H1 (cell line): Measurements from ENCODE around the gene MPPE1. TPM values are rescaled to one million over a fixed set of nuclear protein-coding genes. Genes with fewer than 3 reads are reported as not detected.

Source experiments
- CTCF ChIA-PET: fragments of 300-600 bp; sonication (Branson Sonifier 250); formaldehyde crosslinking; loops from one replicate; lab custom pipeline; 2021; ENCODE audit not compliant: partially characterized antibody; lab: Charles Lee
- POLR2A ChIA-PET: fragments of 300-600 bp; sonication (Branson Sonifier 250); formaldehyde crosslinking; loops from one replicate; lab custom pipeline; 2021; ENCODE audit warnings: inconsistent platforms; ENCODE audit not compliant: partially characterized antibody; lab: Charles Lee
- DNase-seq, 2 experiments: peaks; one replicate each; pipeline versions ENCODE4 v3.0.0 to v3.0.0-alpha.2; 2010 to 2022; ENCODE audit warnings: low spot score in 2 of 2, low read depth in 1 of 2, mixed read lengths in 1 of 2
- FAIRE-seq: peaks from 2 replicates; lab custom pipeline; 2011; peaks lifted over from hg19 to GRCh38; lab: Jason Lieb, UNC
- H2AFZ ChIP-seq: 2 replicates; pipeline ENCODE4 v1.8.1; 2012; ENCODE audit warnings: low read length, inconsistent platforms
- H2AK5ac ChIP-seq: 2 replicates; pipeline ENCODE4 v1.6.1; 2013; ENCODE audit warnings: low read depth, low read length
- H2BK120ac ChIP-seq: replicated peaks from 2 replicates; pipeline ENCODE3; 2013; ENCODE audit warnings: low read depth, low read length, inconsistent platforms
- H2BK12ac ChIP-seq: 2 replicates; pipeline ENCODE4 v1.6.1; 2013; ENCODE audit warnings: low read depth, low read length
- H2BK15ac ChIP-seq: 2 replicates; pipeline ENCODE4 v1.6.1; 2013; ENCODE audit warnings: low read length
- H2BK20ac ChIP-seq: 2 replicates; pipeline ENCODE4 v1.6.1; 2013; ENCODE audit warnings: low read length
- H2BK5ac ChIP-seq: 2 replicates; pipeline ENCODE4 v1.6.1; 2013; ENCODE audit warnings: low read depth, low read length
- H3K14ac ChIP-seq: 2 replicates; pipeline ENCODE4 v1.6.1; 2013; ENCODE audit warnings: inconsistent platforms; ENCODE audit not compliant: insufficient read length
- H3K18ac ChIP-seq: 2 replicates; pipeline ENCODE4 v1.6.1; 2013; ENCODE audit warnings: low read length; ENCODE audit errors: extremely low read depth
- H3K23ac ChIP-seq: 2 replicates; pipeline ENCODE4 v1.6.1; 2013; ENCODE audit warnings: inconsistent platforms; ENCODE audit not compliant: insufficient read length
- H3K23me2 ChIP-seq: 2 replicates; pipeline ENCODE4 v1.6.1; 2013; ENCODE audit warnings: low read depth, low read length
- H3K27ac ChIP-seq: 2 replicates; pipeline ENCODE4 v1.6.1; 2011; ENCODE audit warnings: low read depth, low read length, inconsistent platforms
- H3K27me3 ChIP-seq, 4 experiments: replicated peaks in 1 of 4; 1 replicate in 1 of 4; 2 replicates in 3 of 4; pipeline versions ENCODE4 v1.6.1 to v1.8.1; 2011 to 2013; ENCODE audit warnings: low read length in 3 of 4, mild to moderate bottlenecking in 3 of 4, inconsistent platforms in 2 of 4, mixed read lengths in 2 of 4, moderate library complexity in 1 of 4; ENCODE audit not compliant: control insufficient read depth in 3 of 4, insufficient read depth in 3 of 4; ENCODE audit errors: extremely low read depth in 1 of 4
- H3K36me3 ChIP-seq, 4 experiments: 2 replicates each; pipeline versions ENCODE4 v1.6.1 to v1.8.1; 2011 to 2013; ENCODE audit warnings: mild to moderate bottlenecking in 4 of 4, low read length in 3 of 4, moderate library complexity in 2 of 4, control low read depth in 1 of 4, inconsistent platforms in 1 of 4; ENCODE audit not compliant: insufficient read depth in 4 of 4, control insufficient read depth in 2 of 4
- H3K4ac ChIP-seq: replicated peaks from 2 replicates; pipeline ENCODE3; 2013; ENCODE audit warnings: low read length, low read depth, mixed read lengths, inconsistent platforms; ENCODE audit not compliant: insufficient read length
- H3K4me1 ChIP-seq, 4 experiments: replicated peaks in 1 of 4; 1 replicate in 1 of 4; 2 replicates in 3 of 4; pipeline versions ENCODE4 v1.6.1 to v1.8.1; 2011 to 2013; ENCODE audit warnings: low read length in 3 of 4, inconsistent platforms in 2 of 4, mixed read lengths in 1 of 4; ENCODE audit not compliant: insufficient read depth in 4 of 4, control insufficient read depth in 3 of 4
- H3K4me2 ChIP-seq, 2 experiments: 2 replicates each; pipeline versions ENCODE4 v1.6.1 to v1.8.1; 2011 to 2013; ENCODE audit warnings: low read depth in 2 of 2, low read length in 2 of 2, control low read depth in 1 of 2, inconsistent platforms in 1 of 2, mild to moderate bottlenecking in 1 of 2; ENCODE audit not compliant: insufficient read depth in 1 of 2
- H3K4me3 ChIP-seq, 4 experiments: fragments of 200-600, 300-600 bp in 1 of 4; sonication (generic), shearing (Covaris generic), sonication (Bioruptor Twin) in 1 of 4; 2 replicates each; pipeline versions ENCODE4 v1.5.1 to v1.8.1; 2011 to 2016; ENCODE audit warnings: low read length in 4 of 4, low read depth in 3 of 4, control low read depth in 2 of 4, inconsistent platforms in 2 of 4, mild to moderate bottlenecking in 2 of 4, mixed read lengths in 1 of 4, moderate library complexity in 1 of 4; ENCODE audit not compliant: insufficient read depth in 2 of 4; ENCODE audit errors: extremely low read depth in 1 of 4
- H3K56ac ChIP-seq: replicated peaks from 2 replicates; pipeline ENCODE3; 2013; ENCODE audit warnings: low read depth, mild to moderate bottlenecking, mixed read lengths, low read length, inconsistent platforms; ENCODE audit not compliant: insufficient read length
- H3K79me1 ChIP-seq: 2 replicates; pipeline ENCODE4 v1.6.1; 2013; ENCODE audit warnings: low read depth, low read length, control low read depth
- H3K79me2 ChIP-seq, 2 experiments: 2 replicates each; pipeline versions ENCODE4 v1.6.1 to v1.8.1; 2012 to 2013; ENCODE audit warnings: low read length in 2 of 2, mild to moderate bottlenecking in 2 of 2, inconsistent platforms in 1 of 2; ENCODE audit not compliant: insufficient read depth in 2 of 2, control insufficient read depth in 1 of 2
- H3K9ac ChIP-seq, 4 experiments: replicated peaks in 1 of 4; 1 replicate in 1 of 4; 2 replicates in 3 of 4; pipeline versions ENCODE4 v1.6.1 to v1.8.1; 2011 to 2013; ENCODE audit warnings: low read depth in 3 of 4, low read length in 3 of 4, control low read depth in 2 of 4, mild to moderate bottlenecking in 2 of 4, moderate library complexity in 2 of 4, inconsistent platforms in 1 of 4; ENCODE audit errors: extremely low read depth in 1 of 4
- H3K9me3 ChIP-seq, 2 experiments: 2 replicates each; pipeline versions ENCODE4 v1.6.1 to v1.8.1; 2012 to 2013; ENCODE audit warnings: mild to moderate bottlenecking in 2 of 2, moderate library complexity in 2 of 2, control low read depth in 1 of 2, inconsistent platforms in 1 of 2, low read depth in 1 of 2, low read length in 1 of 2, mixed read lengths in 1 of 2; ENCODE audit not compliant: insufficient read depth in 2 of 2
- H4K20me1 ChIP-seq, 2 experiments: replicated peaks in 1 of 2; 2 replicates each; pipeline versions ENCODE3 to v1.8.1; 2011 to 2013; ENCODE audit warnings: inconsistent platforms in 2 of 2, low read length in 2 of 2, mild to moderate bottlenecking in 1 of 2; ENCODE audit not compliant: insufficient read depth in 2 of 2, control insufficient read depth in 1 of 2
- H4K5ac ChIP-seq: 2 replicates; pipeline ENCODE4 v1.6.1; 2013; ENCODE audit warnings: low read length, low read depth, mixed read lengths, inconsistent platforms; ENCODE audit not compliant: insufficient read length
- H4K8ac ChIP-seq: 2 replicates; pipeline ENCODE4 v1.8.0; 2013; ENCODE audit warnings: mild to moderate bottlenecking, moderate library complexity, low read length, inconsistent platforms; ENCODE audit not compliant: insufficient read depth; ENCODE audit errors: extremely low read depth
- H4K91ac ChIP-seq: replicated peaks from 2 replicates; pipeline ENCODE3; 2013; ENCODE audit warnings: low read length, mixed read lengths, inconsistent platforms; ENCODE audit not compliant: insufficient read length
- ATF2 ChIP-seq: IDR thresholded peaks from 2 replicates; pipeline ENCODE4 v1.6.1; 2012; ENCODE audit warnings: low read length, inconsistent platforms
- BCL11A ChIP-seq, 2 experiments: IDR thresholded peaks; one replicate each; pipeline ENCODE4 v1.6.1; 2011; ENCODE audit warnings: low read depth in 2 of 2, low read length in 2 of 2, mild to moderate bottlenecking in 2 of 2
- BRCA1 ChIP-seq: IDR thresholded peaks from 2 replicates; pipeline ENCODE4 v1.6.1; 2012; ENCODE audit warnings: low read depth, low read length, improper control_type of control experiment
- CEBPB ChIP-seq: IDR thresholded peaks from 2 replicates; pipeline ENCODE4 v1.6.1; 2012; ENCODE audit warnings: low read depth, low read length
- EP300 ChIP-seq, 2 experiments: IDR thresholded peaks; 1 replicate in 1 of 2; 2 replicates in 1 of 2; pipeline ENCODE4 v1.6.1; 2011 to 2012; ENCODE audit warnings: low read depth in 2 of 2, low read length in 2 of 2, mild to moderate bottlenecking in 2 of 2, borderline replicate concordance in 1 of 2, inconsistent platforms in 1 of 2, moderate library complexity in 1 of 2
- JUN ChIP-seq: IDR thresholded peaks from 2 replicates; pipeline ENCODE4 v1.6.1; 2011; ENCODE audit warnings: low read depth, mild to moderate bottlenecking, improper control_type of control experiment, low read length
- NANOG ChIP-seq: IDR thresholded peaks from 2 replicates; pipeline ENCODE4 v1.6.1; 2011; ENCODE audit warnings: low read length, low read depth, mild to moderate bottlenecking, inconsistent platforms; ENCODE audit not compliant: insufficient read depth, poor library complexity, severe bottlenecking
- NRF1 ChIP-seq: IDR thresholded peaks from 2 replicates; pipeline ENCODE4 v1.6.1; 2011; ENCODE audit warnings: mild to moderate bottlenecking, low read depth, low read length, improper control_type of control experiment
- SIRT6 ChIP-seq: IDR thresholded peaks from one replicate; pipeline ENCODE4 v1.7.1; 2012; ENCODE audit warnings: low read length, inconsistent platforms
- SP4 ChIP-seq: IDR thresholded peaks from 2 replicates; pipeline ENCODE4 v1.6.1; 2012; ENCODE audit warnings: low read length, inconsistent platforms
- SUZ12 ChIP-seq: fragments of 200-600 bp; sonication (generic); IDR thresholded peaks from 2 replicates; pipeline ENCODE4 v1.6.1; 2012; ENCODE audit warnings: mild to moderate bottlenecking, inconsistent platforms, low read length, moderate library complexity, mixed read lengths
- TAF7 ChIP-seq: optimal IDR thresholded peaks from 2 replicates; pipeline ENCODE3; 2011; ENCODE audit warnings: low read depth, mild to moderate bottlenecking, inconsistent platforms, low read length, moderate library complexity, borderline replicate concordance
- TCF12 ChIP-seq: IDR thresholded peaks from 2 replicates; pipeline ENCODE4 v1.6.1; 2011; ENCODE audit warnings: low read depth, mild to moderate bottlenecking, low read length
- WGBS, 2 experiments: shearing (Covaris generic) in 1 of 2; methylation state at CpG; one replicate each; pipeline versions ENCODE4 v1.1.6 to v1.1.7; 2013 to 2015; ENCODE audit warnings: low lambda C conversion rate in 2 of 2, mixed read lengths in 2 of 2, inconsistent platforms in 1 of 2, low coverage in 1 of 2, missing lambda C conversion rate in 1 of 2; ENCODE audit not compliant: insufficient replicate concordance in 2 of 2, insufficient coverage in 1 of 2, insufficient read length in 1 of 2; ENCODE audit errors: extremely low coverage in 1 of 2, missing lambda C conversion rate in 1 of 2; 5-methylcytosine and 5-hydroxymethylcytosine counted together
- polyA plus RNA-seq, 7 experiments: library from polyadenylated mRNA; depleted of rRNA in 3 of 7; stranded (reverse) in 5 of 7; unstranded in 2 of 7; fragments of >200 nt in 5 of 7; fragments of 200-250 nt in 2 of 7; gene quantifications; 1 replicate in 5 of 7; 2 replicates in 1 of 7; 4 replicates in 1 of 7; pipeline versions ENCODE4 v1.2.1 to v1.2.3, GENCODE V29; 2011 to 2013; ENCODE audit warnings: missing spikeins in 2 of 7, mixed read lengths in 2 of 7
- total RNA-seq: library from RNA; stranded (reverse); fragmentation: NEBNext Ultra II Directional; extraction: Animal tissue kit (Norgen Biotek cat#: 25700); gene quantifications from 2 replicates; pipeline ENCODE4 v1.2.1, GENCODE V29; 2021

The MPPE1 gene
- total and polyA plus RNA-seq, 2 of the 8 experiments (the other 6 are each of a cell fraction or from before 2014, with no cell fraction given), result 13.7 to 20.9 TPM

- POLR2A ChIA-PET, result no interaction called here
- Histone ChIP-seq H3K14ac (no peak overlapping the region), H2AFZ (no peak overlapping the region), H3K56ac (no peak overlapping the region), H2BK5ac (no peak overlapping the region), H3K27me3 (no peaks in the 10 kb centered on the region), H2BK20ac (no peak overlapping the region), H2BK15ac (no peak overlapping the region), H3K23ac (no peak overlapping the region), H3K4me2 (no peak overlapping the region), H2AK5ac (no peak overlapping the region), H3K23me2 (no peaks in the 10 kb centered on the region), H3K36me3 (peaks cover 0 to 12% (median 0%) of the 10 kb centered on the region in 4 experiments; a peak in 1 of 8 replicates), H3K4me1 (peaks cover 0 to 3% (median 0%) of the 10 kb centered on the region in 4 experiments; a peak in 2 of 7 replicates), H3K18ac (no peak overlapping the region), H3K9ac (no peak overlapping the region), H3K9me3 (peaks cover 3 to 6% of the 10 kb centered on the region in 2 experiments; a peak in 1 of 4 replicates), H4K5ac (no peak overlapping the region), H4K8ac (no peak overlapping the region), H3K79me1 (no peaks in the 10 kb centered on the region; the same call in 1 of the 2 replicates), H2BK120ac (no peak overlapping the region), H2BK12ac (no peak overlapping the region), H3K79me2 (no peaks in the 10 kb centered on the region), H4K91ac (no peak overlapping the region), H3K4me3 (no peak overlapping the region), H4K20me1 (no peaks in the 10 kb centered on the region), H3K4ac (no peak overlapping the region), H3K27ac (no peak overlapping the region)
- WGBS, 2 experiments, result 85% methylated on average over 5 of the region's 5 CpGs; no CpG with 5 or more reads in 1 of the 2 experiments
- FAIRE-seq (no peak), DNase-seq (no peak)
- CTCF ChIA-PET, result interaction anchor here (0.6 to 2.9 kb wide), 13 partner anchors 9 to 353 kb away, joined by 3 to 8 read pairs (median 4); no protein-coding TSS in a partner anchor
- no peak for TF ChIP-seq BRCA1
- TF ChIP-seq ATF2, result no peak
- TF ChIP-seq TCF12, result no peak
- no peak for TF ChIP-seq CEBPB
- no peak for TF ChIP-seq SIRT6
- TF ChIP-seq SP4, result no peak
- no peak for TF ChIP-seq JUN
- TF ChIP-seq NANOG, result no peak
- TF ChIP-seq TAF7, result no peak
- no peak for TF ChIP-seq SUZ12
- no peak for TF ChIP-seq EP300 (IDR thresholded peaks at IDR 0.05; ENCODE audit: borderline replicate concordance in 1 of 2, low read depth in 2 of 2, low read length in 2 of 2)
- TF ChIP-seq NRF1, result no peak
- no peak for TF ChIP-seq BCL11A (IDR thresholded peaks at IDR 0.05; ENCODE audit: low read depth in 2 of 2, low read length in 2 of 2)
Measured at GRCh38 chr18:11871501-11871900, 36.6 kb downstream of the MPPE1 start.
